H1 (cell line): ENCODE measurements around the gene CACNG7. TPM values are rescaled to one million over a fixed set of nuclear protein-coding genes. Genes with fewer than 3 reads are reported as not detected.

Source experiments
- CBX8 ChIP-seq: fragments of 300-800, 300-1000 bp; sonication (generic); IDR thresholded peaks from 2 replicates; pipeline ENCODE4 v1.7.1; 2016; ENCODE audit warnings: low read depth, low read length, borderline replicate concordance
- CHD2 ChIP-seq: IDR thresholded peaks from 2 replicates; pipeline ENCODE4 v1.6.1; 2012; ENCODE audit warnings: low read length, improper control_type of control experiment
- CHD7 ChIP-seq: fragments of 300-600 bp; sonication (generic); IDR thresholded peaks from 2 replicates; pipeline ENCODE4 v1.7.1; 2012; ENCODE audit warnings: low read length, moderate library complexity, mild to moderate bottlenecking, inconsistent platforms; ENCODE audit not compliant: insufficient replicate concordance
- ZNF274 ChIP-seq: IDR thresholded peaks from 2 replicates; pipeline ENCODE4 v1.7.0; 2012; ENCODE audit warnings: low read length, borderline replicate concordance; ENCODE audit errors: extremely low read depth
- polyA plus RNA-seq, 7 experiments: library from polyadenylated mRNA; depleted of rRNA in 3 of 7; stranded (reverse) in 5 of 7; unstranded in 2 of 7; fragments of >200 nt in 5 of 7; fragments of 200-250 nt in 2 of 7; gene quantifications; 1 replicate in 5 of 7; 2 replicates in 1 of 7; 4 replicates in 1 of 7; pipeline versions ENCODE4 v1.2.1 to v1.2.3, GENCODE V29; 2011 to 2013; ENCODE audit warnings: missing spikeins in 2 of 7, mixed read lengths in 2 of 7
- total RNA-seq: library from RNA; stranded (reverse); fragmentation: NEBNext Ultra II Directional; extraction: Animal tissue kit (Norgen Biotek cat#: 25700); gene quantifications from 2 replicates; pipeline ENCODE4 v1.2.1, GENCODE V29; 2021

CACNG7 gene
- total and polyA plus RNA-seq, 2 of the 8 experiments (the other 6 are each of a cell fraction or from before 2014, with no cell fraction given) = 28.9 to 69.8 TPM

GRCh38 chr19:53980539-53981375 is 71.7 kb downstream of the CACNG7 start (continued):
- TF ChIP-seq CHD7 = no peak
- TF ChIP-seq CHD2 = no peak
- TF ChIP-seq CBX8 = no peak
- no peak for TF ChIP-seq ZNF274
